ENCODE data around the gene PTPN3. TPM values are rescaled to one million over a fixed set of nuclear protein-coding genes. Genes with fewer than 3 reads are reported as not detected.

The PTPN3 gene
- polyA plus RNA-seq, 3 donors, result not detected

DNA sequence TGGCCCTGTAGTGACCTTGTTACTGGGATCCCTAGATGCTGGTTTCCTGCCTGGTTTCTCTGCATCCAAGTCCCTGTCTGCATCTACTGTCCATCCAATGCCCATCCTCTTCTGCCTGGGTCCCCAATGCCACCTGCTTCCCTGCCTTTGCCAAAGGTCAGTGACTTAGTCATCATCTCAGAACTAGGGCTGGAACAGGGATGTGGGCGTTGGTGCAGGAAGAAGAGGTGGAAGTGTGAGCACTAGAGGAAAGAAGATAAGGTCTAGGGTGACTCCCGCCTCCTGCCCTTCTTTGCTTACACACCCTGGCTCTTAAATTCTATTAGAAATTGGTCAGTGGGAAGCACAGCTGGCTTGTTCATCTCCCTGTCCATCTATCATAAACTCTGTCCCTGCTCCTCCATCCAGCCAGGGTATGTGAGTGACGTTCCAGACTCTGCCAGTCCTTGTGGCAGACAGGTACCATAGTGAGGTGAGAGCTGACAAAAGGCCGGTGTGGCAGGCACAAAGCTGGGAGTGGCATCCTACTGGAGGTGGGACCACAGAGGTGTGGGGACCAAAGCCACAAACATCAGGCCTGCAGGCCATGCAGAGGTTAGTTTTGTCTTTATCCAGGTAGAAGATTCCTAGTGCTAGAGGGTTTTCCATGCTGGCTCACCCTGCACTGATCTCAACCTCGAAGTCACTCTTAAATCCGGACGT, 9.2 kb downstream of the PTPN3 start:
- H3K27me3 ChIP-seq (ENCODE audit: control insufficient read depth in 2 of 2, insufficient read depth in 2 of 2, low read length in 2 of 2), result peaks cover 5 to 30% of the 10 kb centered on the region in 2 donors
- H3K4me2 ChIP-seq (replicated peaks; ENCODE audit: extremely low read depth, low read length, poor library complexity, severe bottlenecking), result no peak overlapping the region
- no peak overlapping the region for H3K4me3 ChIP-seq (replicated peaks in 1 of 3; ENCODE audit: low read depth in 2 of 3, low read length in 3 of 3)
- 85% methylated on average over 3 of the region's 7 CpGs for WGBS (ENCODE audit: insufficient coverage)
- no peak overlapping the region for H3K9ac ChIP-seq (ENCODE audit: insufficient read depth, low read length, poor library complexity, severe bottlenecking)
- no peaks in the 10 kb centered on the region for H3K9me3 ChIP-seq (replicated peaks in 1 of 2; ENCODE audit: control insufficient read depth in 1 of 2, insufficient read depth in 1 of 2, low read length in 2 of 2)
- Mint-ChIP-seq H3K9me3 (peaks cover 0 to 3% (median 0%) of the 10 kb centered on the region in 7 donors), H3K27ac (no peak overlapping the region), H3K4me1 (no peaks in the 10 kb centered on the region), H3K4me3 (peak overlapping the region in 1 of 2 donors; percentile 40), H3K36me3 (no peaks in the 10 kb centered on the region), H3K27me3 (ENCODE audit: low read depth in 3 of 3) (peaks cover 32 to 71% (median 34%) of the 10 kb centered on the region in 3 donors)
- H3K4me1 ChIP-seq (ENCODE audit: control insufficient read depth in 1 of 2, insufficient read depth in 2 of 2, low read length in 2 of 2), result no peaks in the 10 kb centered on the region
- no peak for DNase-seq
- TF ChIP-seq, protein P1, sequence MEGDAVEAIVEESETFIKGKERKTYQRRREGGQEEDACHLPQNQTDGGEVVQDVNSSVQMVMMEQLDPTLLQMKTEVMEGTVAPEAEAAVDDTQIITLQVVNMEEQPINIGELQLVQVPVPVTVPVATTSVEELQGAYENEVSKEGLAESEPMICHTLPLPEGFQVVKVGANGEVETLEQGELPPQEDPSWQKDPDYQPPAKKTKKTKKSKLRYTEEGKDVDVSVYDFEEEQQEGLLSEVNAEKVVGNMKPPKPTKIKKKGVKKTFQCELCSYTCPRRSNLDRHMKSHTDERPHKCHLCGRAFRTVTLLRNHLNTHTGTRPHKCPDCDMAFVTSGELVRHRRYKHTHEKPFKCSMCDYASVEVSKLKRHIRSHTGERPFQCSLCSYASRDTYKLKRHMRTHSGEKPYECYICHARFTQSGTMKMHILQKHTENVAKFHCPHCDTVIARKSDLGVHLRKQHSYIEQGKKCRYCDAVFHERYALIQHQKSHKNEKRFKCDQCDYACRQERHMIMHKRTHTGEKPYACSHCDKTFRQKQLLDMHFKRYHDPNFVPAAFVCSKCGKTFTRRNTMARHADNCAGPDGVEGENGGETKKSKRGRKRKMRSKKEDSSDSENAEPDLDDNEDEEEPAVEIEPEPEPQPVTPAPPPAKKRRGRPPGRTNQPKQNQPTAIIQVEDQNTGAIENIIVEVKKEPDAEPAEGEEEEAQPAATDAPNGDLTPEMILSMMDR (IDR thresholded peaks at IDR 0.05), result no peak
- H3K27ac ChIP-seq (ENCODE audit: low read depth in 1 of 2, low read length in 2 of 2), result no peak overlapping the region
- no peaks in the 10 kb centered on the region for H4K20me1 ChIP-seq (ENCODE audit: insufficient read depth, low read length)
- H3K79me2 ChIP-seq (ENCODE audit: insufficient read depth, low read length), result no peaks in the 10 kb centered on the region
- intact Hi-C loops (cut with micrococcal nuclease), result no loop called here
- no peak overlapping the region for H2AFZ ChIP-seq (ENCODE audit: insufficient read depth, low read depth, low read length, poor library complexity, severe bottlenecking)
- H3K36me3 ChIP-seq (replicated peaks in 1 of 2; ENCODE audit: control insufficient read depth in 1 of 2, insufficient read depth in 2 of 2, low read length in 2 of 2), result no peaks in the 10 kb centered on the region

DNA sequence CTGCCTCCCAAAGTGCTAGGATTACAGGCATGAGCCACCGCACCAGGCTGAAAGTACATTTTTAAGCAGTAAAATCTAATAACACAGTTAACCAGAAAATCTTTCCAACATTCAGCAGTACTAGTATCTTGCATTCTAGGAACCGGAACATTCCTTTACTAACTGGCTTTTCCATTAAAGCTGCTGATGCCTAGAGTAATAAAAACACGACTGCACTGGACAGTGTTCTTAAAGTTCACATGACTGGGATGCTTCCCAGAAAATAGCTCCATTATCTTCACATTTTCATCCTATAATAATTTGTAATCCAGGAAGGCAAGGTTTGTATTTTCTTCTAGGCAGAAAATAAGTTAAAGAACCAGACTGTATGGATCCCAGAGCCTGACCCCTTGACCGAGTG, 9.8 kb downstream of the PTPN3 start:
- 90% methylated on average over 3 of the region's 4 CpGs for WGBS (ENCODE audit: insufficient coverage)
- no peaks in the 10 kb centered on the region for H4K20me1 ChIP-seq (ENCODE audit: insufficient read depth, low read length)
- H3K9me3 ChIP-seq (replicated peaks in 1 of 2; ENCODE audit: control insufficient read depth in 1 of 2, insufficient read depth in 1 of 2, low read length in 2 of 2), result no peaks in the 10 kb centered on the region
- H3K4me3 Mint-ChIP-seq, result peak overlapping the region in 1 of 2 donors; percentile 40
- no peak overlapping the region for H3K4me3 ChIP-seq (replicated peaks in 1 of 3; ENCODE audit: low read depth in 2 of 3, low read length in 3 of 3)
- no peak overlapping the region for H3K4me2 ChIP-seq (replicated peaks; ENCODE audit: extremely low read depth, low read length, poor library complexity, severe bottlenecking)
- H3K4me1 ChIP-seq (ENCODE audit: control insufficient read depth in 1 of 2, insufficient read depth in 2 of 2, low read length in 2 of 2), result no peaks in the 10 kb centered on the region
- H3K9me3 Mint-ChIP-seq, result peaks cover 0 to 3% (median 0%) of the 10 kb centered on the region in 7 donors
- H3K9ac ChIP-seq (ENCODE audit: insufficient read depth, low read length, poor library complexity, severe bottlenecking), result no peak overlapping the region
- H3K27me3 ChIP-seq (ENCODE audit: control insufficient read depth in 2 of 2, insufficient read depth in 2 of 2, low read length in 2 of 2), result peaks cover 4 to 26% of the 10 kb centered on the region in 2 donors
- no peaks in the 10 kb centered on the region for H3K4me1 Mint-ChIP-seq
- TF ChIP-seq, protein P1 (IDR thresholded peaks at IDR 0.05), result no peak
- no peak for DNase-seq
- H2AFZ ChIP-seq (ENCODE audit: insufficient read depth, low read depth, low read length, poor library complexity, severe bottlenecking), result no peak overlapping the region
- H3K79me2 ChIP-seq (ENCODE audit: insufficient read depth, low read length), result no peaks in the 10 kb centered on the region
- H3K36me3 Mint-ChIP-seq, result no peaks in the 10 kb centered on the region
- H3K27ac Mint-ChIP-seq, result no peak overlapping the region
- H3K36me3 ChIP-seq (replicated peaks in 1 of 2; ENCODE audit: control insufficient read depth in 1 of 2, insufficient read depth in 2 of 2, low read length in 2 of 2), result no peaks in the 10 kb centered on the region
- intact Hi-C loops (cut with micrococcal nuclease), result no loop called here
- peaks cover 33 to 71% (median 35%) of the 10 kb centered on the region in 3 donors for H3K27me3 Mint-ChIP-seq (ENCODE audit: low read depth in 3 of 3)
- no peak overlapping the region for H3K27ac ChIP-seq (ENCODE audit: low read depth in 1 of 2, low read length in 2 of 2)

Data from CD14-positive monocyte (primary cell).